ENCODE data around the gene MAPK14. TPM values are rescaled to one million over a fixed set of nuclear protein-coding genes. Genes with fewer than 3 reads are reported as not detected.

Gene MAPK14
- total and polyA plus RNA-seq, 10 of the 15 experiments (the other 5 are each of a cell fraction or from before 2014, with no cell fraction given): 12.5 to 59.5 (median 43.0) TPM

DNA sequence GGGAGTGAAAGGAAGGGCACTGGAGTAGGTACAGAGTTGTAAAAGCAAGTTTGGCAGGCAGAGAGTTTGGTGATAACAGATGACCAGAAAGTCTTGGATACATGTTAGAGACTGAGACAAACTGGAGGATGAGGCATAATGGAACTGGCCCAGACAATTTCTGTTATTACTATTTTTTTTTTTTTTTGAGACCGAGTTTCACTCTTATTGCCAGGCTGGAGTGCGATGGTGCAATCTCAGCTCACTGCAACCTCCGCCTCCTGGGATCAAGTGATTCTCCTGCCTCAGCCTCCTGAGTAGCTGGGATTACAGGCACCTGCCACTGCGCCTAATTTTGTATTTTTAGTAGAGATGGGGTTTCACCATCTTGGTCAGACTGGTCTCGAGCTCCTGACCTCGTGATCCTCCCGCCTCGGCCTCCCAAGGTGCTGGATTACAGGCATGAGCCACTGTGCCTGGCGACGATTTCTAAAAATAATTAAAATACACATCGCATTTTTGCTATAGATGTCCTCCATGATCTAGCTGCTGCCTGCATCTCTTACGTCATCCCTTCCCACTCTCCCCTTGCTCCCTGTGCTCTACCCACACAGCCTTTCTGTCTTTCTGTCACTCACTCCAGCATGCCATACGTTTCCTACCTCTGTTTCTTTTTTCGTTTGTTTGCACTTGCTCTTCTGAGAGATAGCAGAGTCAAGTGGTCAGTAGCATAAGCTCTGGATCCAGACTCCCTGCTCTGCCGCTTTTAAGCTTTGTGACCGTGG, 23.5 kb downstream of the MAPK14 start:
- H3K27ac ChIP-seq (ENCODE audit: control insufficient read depth, insufficient read depth): no peak overlapping the region
- in situ Hi-C loops (cut with MboI): no loop called here
- DNase-seq (ENCODE audit: low read depth, low spot score) (no peak), ATAC-seq (peak; percentile 17; the same call in 1 of the 3 replicates), FAIRE-seq (no peak)
- RAD21 ChIA-PET (ENCODE audit: unreplicated experiment): interaction anchor here (1.0 to 1.5 kb wide), 2 partner anchors 18 to 23 kb away, joined by 3 read pairs; partner anchors contain the start of gene MAPK14
- intact Hi-C loops (cut with micrococcal nuclease; ENCODE audit: unreplicated experiment): no loop called here
- H3K36me3 ChIP-seq (ENCODE audit: control insufficient read depth in 2 of 2, insufficient read depth in 2 of 2, low read length in 1 of 2): peaks cover 2 to 7% of the 10 kb centered on the region in 2 experiments; a peak in 3 of 4 replicates
- no peaks in the 10 kb centered on the region for H3K9me3 ChIP-seq (replicated peaks; ENCODE audit: control insufficient read depth, insufficient read depth, low read length)
- 83% methylated on average over 14 of the region's 16 CpGs for WGBS (ENCODE audit: insufficient coverage, insufficient replicate concordance, low lambda C conversion rate, missing lambda C conversion rate)
- peaks cover 2% of the 10 kb centered on the region; the same call in 1 of the 2 replicates for H4K20me1 ChIP-seq (ENCODE audit: control insufficient read depth, insufficient read depth)
- H2AFZ ChIP-seq (ENCODE audit: control insufficient read depth, low read depth, low read length): no peak overlapping the region
- peaks cover 43% of the 10 kb centered on the region for H3K79me2 ChIP-seq (ENCODE audit: control insufficient read depth, insufficient read depth, low read length)
- peaks cover 3% of the 10 kb centered on the region; the same call in 1 of the 2 replicates for H3K4me1 ChIP-seq (ENCODE audit: control insufficient read depth, insufficient read depth, low read length)
- SMC1A ChIA-PET (ENCODE audit: uncharacterized antibody, unreplicated experiment): interaction anchor here (1.2 to 1.5 kb wide), 4 partner anchors 8 to 44 kb away, joined by 3 to 5 read pairs (median 4); no protein-coding TSS in a partner anchor
- POLR2A ChIA-PET: interaction anchor here (0.5 to 0.8 kb wide), 3 partner anchors 16 to 1180 kb away, joined by 3 to 5 read pairs (median 3); no protein-coding TSS in a partner anchor
- CTCF ChIA-PET: interaction anchor here (1.0 to 2.0 kb wide), 4 partner anchors 21 to 120 kb away, joined by 3 to 8 read pairs (median 7); no protein-coding TSS in a partner anchor
- no peak overlapping the region for H3K4me3 ChIP-seq
- TF ChIP-seq GATAD2B (conservative IDR thresholded peaks at IDR 0.05; ENCODE audit: low read depth) (no peak), RUNX3 (IDR thresholded peaks at IDR 0.05; ENCODE audit: low read length) (no peak), ZNF622 (IDR thresholded peaks at IDR 0.05) (no peak), STAT1 (conservative IDR thresholded peaks at IDR 0.05) (no peak), RAD51 (IDR thresholded peaks at IDR 0.05) (no peak)
- no peaks in the 10 kb centered on the region for H3K27me3 ChIP-seq (replicated peaks in 1 of 2; ENCODE audit: control insufficient read depth in 2 of 2, insufficient read depth in 2 of 2, low read length in 1 of 2)
- BruUV-seq (replicated peaks): no TSS peak
- no peak overlapping the region for H3K4me2 ChIP-seq (ENCODE audit: control insufficient read depth, insufficient read depth)
- H3K9ac ChIP-seq (ENCODE audit: control insufficient read depth, insufficient read depth, low read length): no peak overlapping the region

DNA sequence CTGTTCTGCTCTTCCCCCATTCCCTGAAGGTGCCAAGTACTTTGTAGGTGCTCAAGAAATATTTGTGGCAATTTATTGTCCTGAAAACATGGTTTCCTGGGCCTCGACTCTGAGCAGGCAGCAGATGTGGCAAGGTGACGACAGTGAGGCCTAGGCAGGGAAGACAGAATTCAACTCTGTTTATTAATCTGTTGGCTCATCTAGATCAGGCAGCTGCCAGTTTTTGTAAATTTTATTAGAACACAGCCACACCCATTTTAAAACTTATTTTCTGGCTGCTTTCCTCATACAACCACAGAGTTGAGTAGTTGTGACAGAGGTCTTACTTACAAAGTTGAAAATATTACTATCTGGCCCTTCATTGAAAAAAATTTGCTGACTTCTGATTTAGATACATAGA, 24.5 kb downstream of the MAPK14 start:
- Histone ChIP-seq H3K36me3 (ENCODE audit: control insufficient read depth in 2 of 2, insufficient read depth in 2 of 2, low read length in 1 of 2) (peaks cover 2 to 7% of the 10 kb centered on the region in 2 experiments; a peak in 3 of 4 replicates), H3K27ac (ENCODE audit: control insufficient read depth, insufficient read depth) (no peak overlapping the region), H3K4me2 (ENCODE audit: control insufficient read depth, insufficient read depth) (no peak overlapping the region), H3K4me3 (no peak overlapping the region), H3K27me3 (replicated peaks in 1 of 2; ENCODE audit: control insufficient read depth in 2 of 2, insufficient read depth in 2 of 2, low read length in 1 of 2) (no peaks in the 10 kb centered on the region), H2AFZ (ENCODE audit: control insufficient read depth, low read depth, low read length) (no peak overlapping the region), H3K79me2 (ENCODE audit: control insufficient read depth, insufficient read depth, low read length) (peaks cover 44% of the 10 kb centered on the region), H4K20me1 (ENCODE audit: control insufficient read depth, insufficient read depth) (0 out of 2 replicates have a peak, but pooled peaks cover 2% of the 10 kb centered on the region), H3K9ac (ENCODE audit: control insufficient read depth, insufficient read depth, low read length) (no peak overlapping the region), H3K9me3 (replicated peaks; ENCODE audit: control insufficient read depth, insufficient read depth, low read length) (no peaks in the 10 kb centered on the region), H3K4me1 (ENCODE audit: control insufficient read depth, insufficient read depth, low read length) (peaks cover 3% of the 10 kb centered on the region; the same call in 1 of the 2 replicates)
- no peak for DNase-seq (ENCODE audit: low read depth, low spot score)
- no peak for FAIRE-seq
- RAD21 ChIA-PET (ENCODE audit: unreplicated experiment): interaction anchor here (1.5 kb wide), 1 partner anchor 24 kb away, joined by 3 read pairs; the partner anchor contains the start of gene MAPK14
- CTCF ChIA-PET: interaction anchor here (1.0 to 2.0 kb wide), 4 partner anchors 20 to 119 kb away, joined by 3 to 8 read pairs (median 7); no protein-coding TSS in a partner anchor
- SMC1A ChIA-PET (ENCODE audit: uncharacterized antibody, unreplicated experiment): interaction anchor here (1.2 to 1.5 kb wide), 5 partner anchors 9 to 43 kb away, joined by 3 to 5 read pairs (median 4); no protein-coding TSS in a partner anchor
- TF ChIP-seq ZNF207 (IDR thresholded peaks at IDR 0.05; ENCODE audit: borderline replicate concordance) (no peak), NR2F1 (conservative IDR thresholded peaks at IDR 0.05) (no peak), ZNF384 (IDR thresholded peaks at IDR 0.05; ENCODE audit: borderline replicate concordance, low read depth, low read length) (no peak), CBX3 (IDR thresholded peaks at IDR 0.05; ENCODE audit: borderline replicate concordance, low read depth) (no peak)
- POLR2A ChIA-PET: interaction anchor here (0.7 kb wide), 1 partner anchor 119 kb away, joined by 3 read pairs; no protein-coding TSS in a partner anchor
- WGBS (ENCODE audit: insufficient coverage, insufficient replicate concordance, low lambda C conversion rate, missing lambda C conversion rate): 98% methylated on average over 2 of the region's 2 CpGs
- no peak for ATAC-seq
- in situ Hi-C loops (cut with MboI): no loop called here
- intact Hi-C loops (cut with micrococcal nuclease; ENCODE audit: unreplicated experiment): no loop called here
- BruUV-seq (replicated peaks): no TSS peak
